GM15510 (cell line): ENCODE data around the gene CKS1B.

ENCODE experiments used
- POLR2A ChIP-seq: IDR thresholded peaks from 3 replicates; pipeline ENCODE4 v1.6.1; 2011; ENCODE audit warnings: borderline replicate concordance; ENCODE audit not compliant: insufficient read length; ENCODE audit errors: extremely low read depth

Gene CKS1B

DNA sequence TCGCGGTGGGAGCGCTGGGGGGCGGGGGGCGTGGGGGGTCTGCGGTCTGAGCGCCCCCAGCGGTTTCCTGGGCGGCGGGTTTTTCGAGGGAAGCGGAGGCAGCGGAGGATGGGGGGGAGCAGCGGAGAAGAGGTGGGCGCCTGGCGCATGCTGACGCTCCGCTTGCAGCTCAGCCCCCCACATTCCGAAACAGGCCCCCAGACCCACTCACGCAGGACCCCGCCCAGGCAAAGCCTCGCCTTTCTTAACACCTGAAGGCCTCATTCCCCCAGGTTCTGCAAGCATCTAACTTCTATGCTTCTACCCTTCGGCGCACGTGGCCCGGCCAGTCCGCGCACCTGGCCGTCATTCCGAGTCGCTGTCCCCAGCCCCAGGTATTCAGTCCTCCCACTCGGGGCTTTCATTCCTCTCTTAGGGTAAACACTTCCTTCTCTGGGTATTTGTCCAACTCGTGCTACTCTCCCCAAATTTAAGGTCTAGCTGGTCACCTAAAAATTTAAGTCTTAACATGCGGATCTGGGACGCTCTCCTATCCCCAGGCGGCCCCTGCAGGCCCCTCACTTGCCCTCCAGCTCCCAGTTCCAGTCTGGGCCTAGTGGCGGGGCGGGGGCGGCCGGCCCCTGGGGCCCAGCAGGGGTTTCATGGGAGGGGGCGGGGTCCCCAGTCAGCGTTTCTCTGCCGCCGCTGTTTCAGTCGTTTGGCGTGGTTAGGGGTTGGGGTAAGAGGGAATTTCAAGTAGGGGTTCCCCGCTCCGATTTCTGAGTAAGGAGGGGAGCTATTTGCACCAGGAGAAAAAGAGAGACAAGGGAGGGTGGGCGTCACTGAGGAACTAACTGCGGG lies 25.3 kb downstream of the CKS1B start:
- peak; percentile 38 for TF ChIP-seq POLR2A

DNA sequence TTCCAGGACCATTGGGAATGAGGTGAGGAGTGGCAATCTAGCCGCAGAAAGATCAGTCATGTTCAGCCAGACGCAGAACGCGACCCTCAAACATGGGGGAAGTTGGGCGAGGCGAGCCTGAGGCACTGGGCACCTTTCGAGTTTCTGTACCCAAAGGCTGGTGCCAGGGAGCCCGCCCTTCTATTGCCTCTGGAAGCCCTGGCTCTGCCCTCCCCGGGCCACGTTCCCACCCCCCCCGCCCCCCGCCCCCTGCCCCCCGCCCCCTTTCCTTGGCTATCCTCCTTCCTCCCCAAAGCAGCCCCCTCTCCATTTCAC lies 25.9 kb downstream of the CKS1B start:
- no peak for TF ChIP-seq POLR2A

DNA sequence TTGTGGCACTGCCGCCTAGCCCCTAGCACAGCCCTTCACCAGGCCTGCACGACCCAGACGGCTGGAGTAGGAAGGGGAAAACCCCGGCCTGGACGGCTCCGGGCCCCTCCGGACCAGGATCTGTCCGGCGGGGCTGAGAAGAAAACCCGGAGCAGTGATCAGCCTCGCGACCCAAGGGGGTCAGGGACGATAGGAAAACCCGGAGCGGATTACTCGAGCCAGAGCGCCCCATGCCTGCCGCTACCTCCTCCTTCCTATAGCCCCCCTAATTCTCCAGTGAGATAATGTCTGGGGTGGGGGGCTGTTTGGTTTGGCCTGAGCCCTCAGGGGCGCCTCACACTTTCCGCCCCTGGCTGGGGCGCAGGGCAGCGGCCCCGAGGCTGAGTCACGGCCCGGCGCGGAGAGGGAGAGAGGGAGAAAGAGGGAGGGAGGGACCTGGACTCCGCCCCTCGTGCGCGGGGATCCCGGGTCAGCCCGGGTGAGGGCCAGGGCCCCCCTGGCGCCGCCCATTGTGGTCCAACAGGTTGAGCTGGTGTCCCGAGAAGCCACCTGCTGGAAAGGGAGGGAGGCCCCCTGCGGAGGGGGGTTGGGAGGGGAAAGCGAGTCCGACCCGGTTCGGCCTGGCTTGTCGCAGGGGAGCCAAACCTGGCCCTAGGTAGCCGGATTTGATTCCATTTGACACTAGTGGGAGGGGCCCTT lies 26.4 kb downstream of the CKS1B start:
- TF ChIP-seq POLR2A: peak; percentile 60

DNA sequence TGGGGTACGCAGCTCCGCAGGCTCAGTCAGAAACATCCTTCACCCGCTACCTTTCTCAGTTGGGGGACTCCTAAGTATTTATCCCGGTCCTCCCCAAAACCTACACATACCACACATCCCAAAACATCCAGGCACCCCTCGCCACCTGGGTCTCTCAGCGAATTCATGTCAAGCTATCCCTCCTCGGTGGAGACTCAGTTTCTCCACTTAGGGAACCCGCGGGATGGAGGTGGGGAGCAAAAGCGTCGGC lies 26.9 kb downstream of the CKS1B start:
- no peak for TF ChIP-seq POLR2A

- TF ChIP-seq POLR2A: peak; percentile 26
These were observed 27.4 kb downstream of the CKS1B start for GRCh38 chr1:155001675-155002463.

GRCh38 chr1:155002464-155003226 lies 28.2 kb downstream of the CKS1B start, which contains the start of gene ZBTB7B:
Gene ZBTB7B, plus strand, starts transcription at chr1:155002802. Its CDS starts 11,859 bp downstream, at chr1:155014661.
- no peak for TF ChIP-seq POLR2A

- peak; percentile 14 for TF ChIP-seq POLR2A
These were observed 28.8 kb downstream of the CKS1B start for GRCh38 chr1:155003227-155003765.

DNA sequence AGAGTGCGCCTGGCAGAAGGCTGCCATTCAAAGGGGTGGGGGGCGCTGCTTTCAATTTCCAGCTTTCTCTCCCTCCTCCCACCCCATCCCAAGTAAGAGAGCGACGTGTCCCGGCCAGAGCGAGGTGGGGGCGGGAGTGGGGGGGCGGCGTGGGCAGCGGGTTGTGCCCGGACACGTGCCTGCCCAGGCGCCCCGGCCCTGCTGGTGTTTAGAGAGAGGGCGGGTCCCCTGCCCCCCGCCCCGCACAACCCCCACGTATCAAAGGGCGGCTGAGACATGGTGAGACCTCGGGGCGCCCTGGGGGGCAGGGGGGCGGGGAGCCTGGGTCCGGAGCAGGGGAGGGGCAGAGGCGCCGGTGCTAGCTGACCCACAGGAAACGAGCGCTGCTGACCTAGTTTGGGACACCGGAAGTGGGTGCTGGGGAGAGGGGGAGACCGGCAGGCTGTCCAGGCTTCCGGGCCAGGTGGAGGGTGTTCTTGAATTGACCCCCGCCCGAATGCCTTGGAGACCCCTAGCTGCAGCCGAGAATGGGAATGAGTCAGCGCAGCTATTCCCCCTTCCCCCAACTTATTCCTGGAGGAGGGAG lies 29.4 kb downstream of the CKS1B start:
- TF ChIP-seq POLR2A: no peak

- no peak for TF ChIP-seq POLR2A
These were observed 30.0 kb downstream of the CKS1B start for GRCh38 chr1:155004352-155005075.

- no peak for TF ChIP-seq POLR2A
These were observed 30.9 kb downstream of the CKS1B start for GRCh38 chr1:155005076-155006011.

DNA sequence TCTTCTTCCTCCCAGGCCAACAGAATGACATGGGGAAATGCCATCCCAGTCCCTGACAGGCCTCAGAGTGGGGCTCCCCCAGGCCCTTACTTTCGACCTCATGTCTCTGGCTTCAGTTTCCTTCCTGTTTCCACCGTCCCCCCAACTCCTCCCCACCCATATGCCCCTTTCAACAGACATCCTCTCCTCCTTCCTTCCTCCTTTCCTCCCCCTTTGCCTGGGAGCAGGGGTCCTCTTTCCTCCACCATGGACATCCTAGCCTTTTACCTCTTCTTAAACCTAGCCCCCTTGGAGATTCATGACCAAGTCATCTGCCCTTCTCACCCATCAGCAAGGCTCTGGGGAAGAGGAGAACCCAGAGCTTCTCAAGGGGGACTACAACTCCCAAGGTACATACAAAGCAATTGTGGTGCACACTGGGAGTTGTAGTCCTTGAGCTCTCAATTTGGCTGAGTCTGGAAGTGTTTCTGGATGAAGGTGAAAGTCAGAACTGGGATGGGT lies 32.2 kb downstream of the CKS1B start:
- no peak for TF ChIP-seq POLR2A

- TF ChIP-seq POLR2A: no peak
These were observed 32.9 kb downstream of the CKS1B start for GRCh38 chr1:155007251-155007828.
